ENCODE results near the gene C11orf54. TPM values are rescaled to one million over a fixed set of nuclear protein-coding genes. Genes with fewer than 3 reads are reported as not detected.

Gene C11orf54
- total and polyA plus RNA-seq, 5 donors from 2014 or later = 15.3 to 23.2 (median 20.9) TPM

DNA sequence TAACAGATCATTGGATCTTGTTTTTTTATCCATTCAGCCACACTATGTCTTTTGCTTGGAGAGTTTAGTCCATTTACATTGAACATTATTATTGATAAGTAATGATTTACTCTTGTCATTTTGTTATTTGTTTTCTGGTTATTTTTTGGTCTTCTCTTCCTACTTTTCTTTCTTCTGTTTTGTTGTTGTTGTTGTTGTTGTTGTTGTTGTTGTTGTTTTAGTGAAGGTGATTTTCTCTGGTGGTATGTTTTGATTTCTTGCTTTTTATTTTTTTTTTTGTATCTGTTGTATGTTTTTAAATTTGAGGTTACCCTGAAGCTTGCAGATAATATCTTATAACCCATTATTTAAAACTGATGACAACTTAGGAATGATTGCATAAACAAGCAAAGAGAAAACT lies 28.8 kb upstream of the C11orf54 start:
- DNase-seq = no peak
- Histone ChIP-seq H3K4me1 (ENCODE audit: control insufficient read depth, insufficient read depth, low read length, poor library complexity, severe bottlenecking) (peaks cover under 1% of the 10 kb centered on the region), H3K9me3 (ENCODE audit: control insufficient read depth in 2 of 2, low read length in 2 of 2) (peaks cover 9 to 11% of the 10 kb centered on the region in 2 experiments), H3K27me3 (ENCODE audit: control insufficient read depth, insufficient read depth, low read length) (no peaks in the 10 kb centered on the region), H3K27ac (ENCODE audit: insufficient read depth, low read length, poor library complexity, severe bottlenecking) (no peak overlapping the region), H3K36me3 (ENCODE audit: control insufficient read depth, insufficient read depth, low read length) (peaks cover 51% of the 10 kb centered on the region), H3K4me3 (ENCODE audit: low read depth, low read length) (no peak overlapping the region)
- no peaks in the 10 kb centered on the region for H3K27me3 Mint-ChIP-seq
- H3K4me1 Mint-ChIP-seq = peaks cover 8 to 20% (median 14%) of the 10 kb centered on the region in 4 donors
- no peak for ATAC-seq (ENCODE audit: low read depth in 2 of 2)
- no peak overlapping the region for H3K4me3 Mint-ChIP-seq
- H3K27ac Mint-ChIP-seq = peak overlapping the region in 2 of 3 donors; percentile 87 to 94
- peaks cover 1 to 28% (median 8%) of the 10 kb centered on the region in 7 donors for H3K9me3 Mint-ChIP-seq
- H3K36me3 Mint-ChIP-seq = peaks cover 85% of the 10 kb centered on the region

DNA sequence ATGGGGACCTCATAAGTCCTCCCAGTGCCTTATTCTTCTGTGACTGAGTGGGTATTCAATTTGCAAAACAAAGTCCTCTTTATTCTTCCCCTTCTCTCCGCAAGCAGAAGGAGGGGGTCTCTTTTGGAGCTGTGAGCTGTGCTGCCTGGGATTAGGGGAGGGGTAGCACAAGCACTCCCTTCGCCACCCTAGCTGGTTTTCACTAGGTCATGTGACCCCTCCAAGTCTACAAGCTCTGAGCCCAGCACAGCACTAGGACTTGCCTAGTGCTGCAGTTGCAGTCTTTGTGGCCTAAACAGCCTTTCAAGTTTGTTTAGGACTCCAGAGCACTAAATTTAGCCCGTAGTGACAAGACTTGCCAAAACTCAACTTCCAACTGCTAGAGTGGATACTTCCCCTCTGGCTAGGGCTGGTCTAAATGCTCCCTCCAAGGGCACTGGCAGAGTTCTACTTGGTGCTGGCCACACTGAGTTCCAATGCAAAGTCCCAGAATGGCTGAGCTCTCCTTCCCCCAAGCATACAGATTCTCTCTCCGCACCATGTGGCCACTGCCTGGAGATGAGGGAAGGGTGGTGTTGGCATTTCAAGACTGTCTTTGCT lies 25.6 kb upstream of the C11orf54 start:
- H3K27ac ChIP-seq (ENCODE audit: insufficient read depth, low read length, poor library complexity, severe bottlenecking) = no peak overlapping the region
- H3K27me3 Mint-ChIP-seq = no peaks in the 10 kb centered on the region
- peaks cover 22% of the 10 kb centered on the region for H3K36me3 ChIP-seq (ENCODE audit: control insufficient read depth, insufficient read depth, low read length)

DNA sequence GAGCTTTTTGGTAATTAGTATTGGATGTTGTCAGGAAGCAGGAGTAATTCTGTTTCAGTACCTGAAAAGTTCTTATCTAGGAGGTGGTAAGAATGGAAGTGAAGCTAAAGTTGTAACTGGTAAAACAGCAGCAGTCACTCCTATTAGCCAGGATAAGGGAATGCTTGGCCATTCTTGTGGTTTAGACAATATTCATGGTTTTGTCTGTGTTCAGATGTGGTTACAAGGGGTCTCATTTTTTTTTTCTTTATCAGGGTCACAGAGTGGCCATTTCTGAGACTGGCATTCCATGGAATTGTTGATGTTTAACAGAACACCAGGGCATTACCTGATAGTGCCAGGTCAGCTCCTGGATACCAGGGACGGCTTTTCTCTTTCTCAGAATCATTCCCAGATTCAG lies 24.0 kb upstream of the C11orf54 start:
- H3K27me3 ChIP-seq (ENCODE audit: control insufficient read depth, insufficient read depth, low read length) = no peaks in the 10 kb centered on the region
- H3K4me3 ChIP-seq (ENCODE audit: low read depth, low read length) = no peak overlapping the region
- H3K4me1 ChIP-seq (ENCODE audit: control insufficient read depth, insufficient read depth, low read length, poor library complexity, severe bottlenecking) = peaks cover 11% of the 10 kb centered on the region
- no peak for ATAC-seq (ENCODE audit: low read depth in 2 of 2)
- Mint-ChIP-seq H3K27me3 (no peaks in the 10 kb centered on the region), H3K27ac (peak overlapping the region in 2 of 3 donors; percentile 86 to 91), H3K4me3 (no peak overlapping the region), H3K9me3 (peaks cover 0 to 5% (median 0%) of the 10 kb centered on the region in 7 donors), H3K36me3 (peaks cover 55% of the 10 kb centered on the region), H3K4me1 (peaks cover 15 to 29% (median 24%) of the 10 kb centered on the region in 4 donors)
- H3K9me3 ChIP-seq (ENCODE audit: control insufficient read depth in 2 of 2, low read length in 2 of 2) = no peaks in the 10 kb centered on the region
- H3K27ac ChIP-seq (ENCODE audit: insufficient read depth, low read length, poor library complexity, severe bottlenecking) = no peak overlapping the region
- no peak for DNase-seq
- H3K36me3 ChIP-seq (ENCODE audit: control insufficient read depth, insufficient read depth, low read length) = peaks cover 25% of the 10 kb centered on the region

More for the DNA sequence above, 25.6 kb upstream of the C11orf54 start:
- H3K4me3 Mint-ChIP-seq = no peak overlapping the region
- peaks cover 0 to 5% (median 5%) of the 10 kb centered on the region in 7 donors for H3K9me3 Mint-ChIP-seq
- peaks cover 11% of the 10 kb centered on the region for H3K4me1 ChIP-seq (ENCODE audit: control insufficient read depth, insufficient read depth, low read length, poor library complexity, severe bottlenecking)
- no peak overlapping the region for H3K4me3 ChIP-seq (ENCODE audit: low read depth, low read length)
- H3K4me1 Mint-ChIP-seq = peaks cover 15 to 30% (median 23%) of the 10 kb centered on the region in 4 donors
- no peaks in the 10 kb centered on the region for H3K9me3 ChIP-seq (ENCODE audit: control insufficient read depth in 2 of 2, low read length in 2 of 2)
- no peaks in the 10 kb centered on the region for H3K27me3 ChIP-seq (ENCODE audit: control insufficient read depth, insufficient read depth, low read length)
- H3K27ac Mint-ChIP-seq = peak overlapping the region in 1 of 3 donors; percentile 52
- no peak for DNase-seq
- peaks cover 59% of the 10 kb centered on the region for H3K36me3 Mint-ChIP-seq
- ATAC-seq (ENCODE audit: low read depth in 2 of 2) = no peak

DNA sequence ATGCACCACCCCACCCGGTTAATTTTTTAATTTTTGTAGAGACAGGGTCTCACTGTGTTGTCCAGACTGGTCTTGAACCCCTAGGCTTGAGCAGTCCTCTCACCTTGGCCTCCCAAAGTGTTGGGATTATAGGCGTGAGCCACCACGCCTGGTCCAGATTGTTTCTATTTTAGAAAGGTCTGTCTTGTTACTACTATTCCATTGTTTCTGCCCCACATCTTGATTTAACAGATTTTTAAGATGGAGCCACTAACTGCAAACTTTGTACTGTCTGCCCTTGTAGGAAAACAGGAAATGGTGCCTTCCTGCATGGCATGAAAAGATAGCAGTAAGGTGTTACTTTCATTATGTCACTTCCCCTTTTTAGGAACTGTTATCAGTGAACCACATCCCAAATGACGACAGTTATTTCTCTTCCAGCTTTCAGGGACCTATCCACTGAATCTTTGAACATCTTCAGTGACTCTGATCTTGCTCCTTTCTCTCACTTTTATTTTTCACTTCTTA lies 23.4 kb upstream of the C11orf54 start:
- DNase-seq (peak in 1 of 3 donors; percentile 49), ATAC-seq (ENCODE audit: low read depth in 2 of 2) (peak in 1 of 2 donors; percentile 45)
- Histone ChIP-seq H3K36me3 (ENCODE audit: control insufficient read depth, insufficient read depth, low read length) (peaks cover 31% of the 10 kb centered on the region), H3K9me3 (ENCODE audit: control insufficient read depth in 2 of 2, low read length in 2 of 2) (no peaks in the 10 kb centered on the region), H3K27me3 (ENCODE audit: control insufficient read depth, insufficient read depth, low read length) (no peaks in the 10 kb centered on the region), H3K27ac (ENCODE audit: insufficient read depth, low read length, poor library complexity, severe bottlenecking) (peak overlapping the region; percentile 61), H3K4me1 (ENCODE audit: control insufficient read depth, insufficient read depth, low read length, poor library complexity, severe bottlenecking) (peaks cover 11% of the 10 kb centered on the region), H3K4me3 (ENCODE audit: low read depth, low read length) (peak overlapping the region; percentile 35)
- Mint-ChIP-seq H3K36me3 (peaks cover 54% of the 10 kb centered on the region), H3K27me3 (no peaks in the 10 kb centered on the region), H3K4me1 (peaks cover 9 to 25% (median 20%) of the 10 kb centered on the region in 4 donors), H3K4me3 (peak overlapping the region in 3 of 4 donors; percentile 2 to 41 (median 35)), H3K9me3 (peaks cover 0 to 5% (median 0%) of the 10 kb centered on the region in 7 donors), H3K27ac (peak overlapping the region; percentile 55 to 91 (median 86))

DNA sequence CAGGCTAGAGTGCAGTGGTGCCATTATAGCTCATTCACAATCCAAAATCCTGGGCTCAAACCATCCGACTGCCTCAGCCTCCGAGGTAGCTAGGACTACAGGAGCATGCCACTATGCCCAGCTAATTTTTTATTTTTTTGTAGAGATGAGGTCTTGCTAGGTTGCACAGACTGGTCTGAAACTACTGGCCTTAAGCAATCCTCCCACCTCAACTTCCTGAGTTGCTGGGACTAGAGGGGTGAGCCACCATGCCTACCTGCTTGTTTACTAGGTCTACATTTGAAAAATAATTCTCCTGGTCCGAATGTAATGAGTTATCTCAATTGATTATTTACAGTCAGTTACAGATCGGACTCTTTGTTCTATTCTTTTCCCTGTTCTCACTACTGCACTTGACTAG lies 22.2 kb upstream of the C11orf54 start:
- H3K27me3 Mint-ChIP-seq = no peaks in the 10 kb centered on the region
- DNase-seq = no peak
- H3K9me3 Mint-ChIP-seq = peaks cover 0 to 5% (median 0%) of the 10 kb centered on the region in 7 donors
- Histone ChIP-seq H3K4me3 (ENCODE audit: low read depth, low read length) (no peak overlapping the region), H3K4me1 (ENCODE audit: control insufficient read depth, insufficient read depth, low read length, poor library complexity, severe bottlenecking) (peaks cover 11% of the 10 kb centered on the region), H3K36me3 (ENCODE audit: control insufficient read depth, insufficient read depth, low read length) (peaks cover 33% of the 10 kb centered on the region), H3K9me3 (ENCODE audit: control insufficient read depth in 2 of 2, low read length in 2 of 2) (no peaks in the 10 kb centered on the region), H3K27ac (ENCODE audit: insufficient read depth, low read length, poor library complexity, severe bottlenecking) (no peak overlapping the region), H3K27me3 (ENCODE audit: control insufficient read depth, insufficient read depth, low read length) (no peaks in the 10 kb centered on the region)
- H3K4me1 Mint-ChIP-seq = peaks cover 9 to 25% (median 17%) of the 10 kb centered on the region in 4 donors
- peak overlapping the region in 2 of 3 donors; percentile 32 to 75 for H3K27ac Mint-ChIP-seq
- ATAC-seq (ENCODE audit: low read depth in 2 of 2) = no peak
- no peak overlapping the region for H3K4me3 Mint-ChIP-seq
- peaks cover 45% of the 10 kb centered on the region for H3K36me3 Mint-ChIP-seq

DNA sequence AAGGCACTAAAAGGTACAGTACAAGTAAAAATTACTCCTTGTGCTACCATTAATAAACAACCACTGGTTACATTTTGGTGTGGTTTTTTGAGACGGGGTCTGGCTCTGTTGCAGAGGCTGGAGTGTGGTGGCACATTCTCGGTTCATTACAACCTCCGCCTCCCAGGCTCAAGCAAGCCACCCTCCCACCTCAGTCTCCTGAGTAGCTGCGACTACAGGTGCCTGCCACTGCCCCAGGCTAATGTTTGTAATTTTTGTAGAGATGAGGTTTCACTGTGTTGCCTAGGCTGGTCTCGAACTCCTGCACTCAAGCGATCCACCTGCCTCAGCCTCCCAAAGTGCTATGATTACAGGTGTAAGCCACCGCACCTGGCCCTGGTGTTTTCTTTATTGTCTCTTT lies 20.9 kb upstream of the C11orf54 start:
- H3K27ac ChIP-seq (ENCODE audit: insufficient read depth, low read length, poor library complexity, severe bottlenecking) = no peak overlapping the region
- H3K36me3 Mint-ChIP-seq = peaks cover 35% of the 10 kb centered on the region
- H3K27me3 ChIP-seq (ENCODE audit: control insufficient read depth, insufficient read depth, low read length) = no peaks in the 10 kb centered on the region
- no peak overlapping the region for H3K4me3 Mint-ChIP-seq
- H3K9me3 ChIP-seq (ENCODE audit: control insufficient read depth in 2 of 2, low read length in 2 of 2) = no peaks in the 10 kb centered on the region
- H3K4me3 ChIP-seq (ENCODE audit: low read depth, low read length) = no peak overlapping the region
- no peak for DNase-seq
- H3K27ac Mint-ChIP-seq = peak overlapping the region in 2 of 3 donors; percentile 43 to 46
- H3K4me1 Mint-ChIP-seq = peaks cover 9 to 25% (median 17%) of the 10 kb centered on the region in 4 donors
- H3K9me3 Mint-ChIP-seq = peaks cover 0 to 5% (median 0%) of the 10 kb centered on the region in 7 donors
- no peak for ATAC-seq (ENCODE audit: low read depth in 2 of 2)
- H3K4me1 ChIP-seq (ENCODE audit: control insufficient read depth, insufficient read depth, low read length, poor library complexity, severe bottlenecking) = peaks cover 11% of the 10 kb centered on the region
- H3K27me3 Mint-ChIP-seq = no peaks in the 10 kb centered on the region
- H3K36me3 ChIP-seq (ENCODE audit: control insufficient read depth, insufficient read depth, low read length) = peaks cover 29% of the 10 kb centered on the region

DNA sequence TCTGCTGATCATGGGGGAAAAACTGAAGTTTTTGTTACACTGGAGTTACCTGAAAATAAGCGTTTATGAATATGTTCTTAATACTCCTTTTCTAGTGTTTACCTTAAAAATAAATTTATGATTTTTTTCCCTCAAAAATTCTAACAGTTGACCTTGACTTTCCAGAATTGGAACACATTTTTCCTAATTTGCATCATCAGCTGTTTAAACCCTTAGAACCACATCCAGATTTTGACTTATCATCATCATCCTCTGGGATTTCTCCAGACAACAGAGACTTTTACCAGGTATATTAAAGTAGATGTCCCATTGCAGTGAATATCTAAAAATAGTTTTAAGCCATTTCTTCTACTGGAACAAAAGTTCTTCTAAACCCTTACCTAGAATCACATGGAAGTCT lies 17.4 kb upstream of the C11orf54 start:
- H3K27ac ChIP-seq (ENCODE audit: insufficient read depth, low read length, poor library complexity, severe bottlenecking) = no peak overlapping the region
- Mint-ChIP-seq H3K4me3 (no peak overlapping the region), H3K27ac (peak overlapping the region in 1 of 3 donors; percentile 11), H3K4me1 (peaks cover 0 to 12% (median 6%) of the 10 kb centered on the region in 4 donors), H3K27me3 (no peaks in the 10 kb centered on the region), H3K9me3 (no peaks in the 10 kb centered on the region), H3K36me3 (peaks cover 30% of the 10 kb centered on the region)
- no peak overlapping the region for H3K4me3 ChIP-seq (ENCODE audit: low read depth, low read length)
- no peaks in the 10 kb centered on the region for H3K27me3 ChIP-seq (ENCODE audit: control insufficient read depth, insufficient read depth, low read length)
- no peaks in the 10 kb centered on the region for H3K9me3 ChIP-seq (ENCODE audit: control insufficient read depth in 2 of 2, low read length in 2 of 2)
- ATAC-seq (ENCODE audit: low read depth in 2 of 2) (no peak), DNase-seq (no peak)
- peaks cover 56% of the 10 kb centered on the region for H3K36me3 ChIP-seq (ENCODE audit: control insufficient read depth, insufficient read depth, low read length)
- peaks cover 3% of the 10 kb centered on the region for H3K4me1 ChIP-seq (ENCODE audit: control insufficient read depth, insufficient read depth, low read length, poor library complexity, severe bottlenecking)
